Karpas-422 (cell line): Measurements from ENCODE around the gene CAMSAP1. TPM values are rescaled to one million over a fixed set of nuclear protein-coding genes. Genes with fewer than 3 reads are reported as not detected.

Source experiments
- DNase-seq: peaks from one replicate; pipeline ENCODE4 v3.0.0-alpha.2; 2015
- H2AFZ ChIP-seq: fragments of 200-600 bp; sonication (generic); 2 replicates; pipeline ENCODE4 v1.6.1; 2014; ENCODE audit warnings: antibody characterized with exemption, low read length, mixed read lengths
- H3K27ac ChIP-seq: fragments of 200-600 bp; sonication (generic); 2 replicates; pipeline ENCODE4 v1.5.1; 2014; ENCODE audit warnings: mild to moderate bottlenecking, low read length, moderate library complexity
- H3K27me3 ChIP-seq: fragments of 200-600 bp; sonication (generic); 2 replicates; pipeline ENCODE4 v1.6.1; 2014; ENCODE audit warnings: low read length, mixed read lengths
- H3K36me3 ChIP-seq: fragments of 200-600 bp; sonication (generic); 2 replicates; pipeline ENCODE4 v1.6.1; 2014; ENCODE audit warnings: low read length, mixed read lengths; ENCODE audit not compliant: insufficient read depth
- H3K4me1 ChIP-seq: fragments of 200-600 bp; sonication (generic); 2 replicates; pipeline ENCODE4 v1.6.1; 2014; ENCODE audit warnings: mild to moderate bottlenecking, low read length, mixed read lengths
- H3K4me2 ChIP-seq: fragments of 200-600 bp; sonication (generic); 2 replicates; pipeline ENCODE4 v1.6.1; 2014; ENCODE audit warnings: low read length, low read depth, mild to moderate bottlenecking; ENCODE audit not compliant: poor library complexity, severe bottlenecking
- H3K4me3 ChIP-seq: fragments of 200-600 bp; sonication (generic); 2 replicates; pipeline ENCODE4 v1.5.1; 2014; ENCODE audit warnings: mild to moderate bottlenecking, antibody characterized with exemption, low read length, mixed read lengths
- H3K79me2 ChIP-seq: fragments of 200-600 bp; sonication (generic); 2 replicates; pipeline ENCODE4 v1.6.1; 2014; ENCODE audit warnings: mild to moderate bottlenecking, low read length, mixed read lengths
- H3K9ac ChIP-seq: fragments of 200-600 bp; sonication (generic); 2 replicates; pipeline ENCODE4 v1.6.0; 2014; ENCODE audit warnings: low read length
- H3K9me2 ChIP-seq: fragments of 200-600 bp; sonication (generic), shearing (Covaris generic); replicated peaks from 2 replicates; pipeline ENCODE4 v1.6.0; 2014; ENCODE audit warnings: mild to moderate bottlenecking, low read length, moderate library complexity; ENCODE audit not compliant: insufficient read depth
- H3K9me3 ChIP-seq: fragments of 300-700, 200-600 bp; sonication (generic); 2 replicates; pipeline ENCODE4 v1.6.1; 2014; ENCODE audit warnings: low read length, mixed read lengths
- H4K20me1 ChIP-seq: fragments of 200-600 bp; sonication (generic); 2 replicates; pipeline ENCODE4 v1.6.1; 2014; ENCODE audit warnings: mild to moderate bottlenecking, antibody characterized with exemption, low read length, low read depth; ENCODE audit not compliant: insufficient read depth
- total RNA-seq: library from RNA; depleted of rRNA; stranded (reverse); fragments of >200 nt; shearing (Covaris generic); gene quantifications from 2 replicates; pipeline ENCODE4 v1.2.3, GENCODE V29; 2014; ENCODE audit warnings: low replicate concordance

The CAMSAP1 gene
- total RNA-seq, 1 experiment from 2014 or later: 26.9 TPM

GRCh38 chr9:135848341-135849047, 58.9 kb downstream of the CAMSAP1 start:
- H3K9me3 ChIP-seq: no peaks in the 10 kb centered on the region
- H2AFZ ChIP-seq: no peak overlapping the region

GRCh38 chr9:135847833-135848232, 59.5 kb downstream of the CAMSAP1 start:
- Histone ChIP-seq H3K27me3 (no peaks in the 10 kb centered on the region), H4K20me1 (no peaks in the 10 kb centered on the region), H3K36me3 (0 out of 2 replicates have a peak, but pooled peaks cover 6% of the 10 kb centered on the region), H3K9me3 (no peaks in the 10 kb centered on the region), H3K4me2 (no peak overlapping the region), H2AFZ (no peak overlapping the region), H3K27ac (no peak overlapping the region), H3K79me2 (peaks cover 59% of the 10 kb centered on the region), H3K4me3 (no peak overlapping the region), H3K9ac (no peak overlapping the region), H3K9me2 (no peaks in the 10 kb centered on the region), H3K4me1 (peaks cover 35% of the 10 kb centered on the region)
- DNase-seq: no peak

More at GRCh38 chr9:135848341-135849047, 58.9 kb downstream of the CAMSAP1 start:
- H3K27me3 ChIP-seq: no peaks in the 10 kb centered on the region
- peak overlapping the region; percentile 28; the same call in 1 of the 2 replicates for H3K9ac ChIP-seq
- H3K4me2 ChIP-seq: peak overlapping the region; percentile 69
- H3K79me2 ChIP-seq: peaks cover 61% of the 10 kb centered on the region
- H4K20me1 ChIP-seq: no peaks in the 10 kb centered on the region
- H3K36me3 ChIP-seq: 0 out of 2 replicates have a peak, but pooled peaks cover 6% of the 10 kb centered on the region
- no peaks in the 10 kb centered on the region for H3K9me2 ChIP-seq
- H3K27ac ChIP-seq: peak overlapping the region; percentile 81
- 0 out of 2 replicates have a peak overlapping the region, but pooled peaks have one; percentile 10 for H3K4me3 ChIP-seq
- no peak for DNase-seq
- H3K4me1 ChIP-seq: peaks cover 38% of the 10 kb centered on the region

GRCh38 chr9:135840539-135840938, 66.8 kb downstream of the CAMSAP1 start:
- Histone ChIP-seq H3K9ac (no peak overlapping the region), H3K27me3 (no peaks in the 10 kb centered on the region), H3K4me3 (no peak overlapping the region), H3K27ac (no peak overlapping the region), H3K4me2 (no peak overlapping the region), H3K4me1 (no peaks in the 10 kb centered on the region), H4K20me1 (no peaks in the 10 kb centered on the region), H3K36me3 (no peaks in the 10 kb centered on the region), H2AFZ (no peak overlapping the region), H3K79me2 (peaks cover 61% of the 10 kb centered on the region), H3K9me2 (no peaks in the 10 kb centered on the region), H3K9me3 (no peaks in the 10 kb centered on the region)
- DNase-seq: no peak

GRCh38 chr9:135840107-135840506, 67.2 kb downstream of the CAMSAP1 start:
- Histone ChIP-seq H4K20me1 (no peaks in the 10 kb centered on the region), H3K79me2 (peaks cover 63% of the 10 kb centered on the region), H2AFZ (no peak overlapping the region), H3K27ac (no peak overlapping the region), H3K4me2 (no peak overlapping the region), H3K4me3 (no peak overlapping the region), H3K36me3 (no peaks in the 10 kb centered on the region), H3K9ac (no peak overlapping the region), H3K4me1 (no peaks in the 10 kb centered on the region), H3K9me2 (no peaks in the 10 kb centered on the region), H3K27me3 (no peaks in the 10 kb centered on the region), H3K9me3 (no peaks in the 10 kb centered on the region)
- no peak for DNase-seq

- Histone ChIP-seq H3K79me2 (peaks cover 66% of the 10 kb centered on the region), H3K27ac (no peak overlapping the region), H4K20me1 (no peaks in the 10 kb centered on the region), H2AFZ (no peak overlapping the region), H3K27me3 (no peaks in the 10 kb centered on the region), H3K9me2 (no peaks in the 10 kb centered on the region), H3K4me2 (no peak overlapping the region), H3K9ac (no peak overlapping the region), H3K4me3 (no peak overlapping the region), H3K4me1 (no peaks in the 10 kb centered on the region), H3K9me3 (no peaks in the 10 kb centered on the region), H3K36me3 (no peaks in the 10 kb centered on the region)
- DNase-seq: no peak
Observed at GRCh38 chr9:135839516-135839915, 67.8 kb downstream of the CAMSAP1 start.

GRCh38 chr9:135835131-135835530, 72.2 kb downstream of the CAMSAP1 start:
- no peaks in the 10 kb centered on the region for H3K36me3 ChIP-seq
- H3K79me2 ChIP-seq: peaks cover 78% of the 10 kb centered on the region
- H3K4me2 ChIP-seq: no peak overlapping the region
- no peaks in the 10 kb centered on the region for H4K20me1 ChIP-seq
- no peaks in the 10 kb centered on the region for H3K9me3 ChIP-seq
- no peak overlapping the region for H3K27ac ChIP-seq
- H3K4me1 ChIP-seq: no peaks in the 10 kb centered on the region
- no peak overlapping the region for H3K9ac ChIP-seq
- no peak overlapping the region for H3K4me3 ChIP-seq
- H3K9me2 ChIP-seq: no peaks in the 10 kb centered on the region
- no peaks in the 10 kb centered on the region for H3K27me3 ChIP-seq
- DNase-seq: no peak
- no peak overlapping the region for H2AFZ ChIP-seq

GRCh38 chr9:135833864-135834263, 73.5 kb downstream of the CAMSAP1 start:
- Histone ChIP-seq H3K4me1 (no peaks in the 10 kb centered on the region), H3K36me3 (0 out of 2 replicates have a peak, but pooled peaks cover 3% of the 10 kb centered on the region), H3K9ac (no peak overlapping the region), H3K79me2 (peaks cover 76% of the 10 kb centered on the region), H3K4me3 (no peak overlapping the region), H4K20me1 (no peaks in the 10 kb centered on the region), H3K27ac (no peak overlapping the region), H3K9me2 (no peaks in the 10 kb centered on the region), H3K27me3 (no peaks in the 10 kb centered on the region), H3K4me2 (no peak overlapping the region), H3K9me3 (no peaks in the 10 kb centered on the region), H2AFZ (no peak overlapping the region)
- DNase-seq: no peak

GRCh38 chr9:135830496-135830895, 76.8 kb downstream of the CAMSAP1 start:
- H3K79me2 ChIP-seq: peaks cover 89% of the 10 kb centered on the region
- no peak overlapping the region for H3K9ac ChIP-seq

More at GRCh38 chr9:135830496-135830895, 76.8 kb downstream of the CAMSAP1 start:
- no peak overlapping the region for H3K4me3 ChIP-seq
- H3K9me3 ChIP-seq: no peaks in the 10 kb centered on the region
- no peak overlapping the region for H2AFZ ChIP-seq
- no peaks in the 10 kb centered on the region for H3K27me3 ChIP-seq
- no peak overlapping the region for H3K27ac ChIP-seq
- H3K9me2 ChIP-seq: no peaks in the 10 kb centered on the region
- H3K4me1 ChIP-seq: no peaks in the 10 kb centered on the region
- DNase-seq: no peak
- H4K20me1 ChIP-seq: 0 out of 2 replicates have a peak, but pooled peaks cover 2% of the 10 kb centered on the region
- peaks cover 5% of the 10 kb centered on the region; the same call in 1 of the 2 replicates for H3K36me3 ChIP-seq
- no peak overlapping the region for H3K4me2 ChIP-seq
